ENCODE measurements around the gene KDSR. TPM values are rescaled to one million over a fixed set of nuclear protein-coding genes. Genes with fewer than 3 reads are reported as not detected.

KDSR gene
- polyA plus RNA-seq, 3 donors, result 9.6 to 38.5 (median 29.9) TPM

- no peak for DNase-seq
- peaks cover 56% of the 10 kb centered on the region for H3K4me1 Mint-ChIP-seq
- H3K27ac Mint-ChIP-seq, result peak overlapping the region in 1 of 7 donors; percentile 8
- intact Hi-C loops (cut with micrococcal nuclease), result loop anchor here in 1 of 2 donors (5.0 kb wide), 1 partner anchor 60 kb away; no protein-coding TSS in a partner anchor
- H3K79me2 ChIP-seq (ENCODE audit: insufficient read depth, low read length), result peaks cover 75% of the 10 kb centered on the region
- H2AFZ ChIP-seq (ENCODE audit: insufficient read depth, low read depth, low read length, poor library complexity, severe bottlenecking), result no peak overlapping the region
- H3K4me3 Mint-ChIP-seq, result peak overlapping the region; percentile 91 to 99
- no peak for TF ChIP-seq CTCF (IDR thresholded peaks at IDR 0.05)
- peak overlapping the region; percentile 94 for H3K4me2 ChIP-seq (replicated peaks; ENCODE audit: extremely low read depth, low read length, poor library complexity, severe bottlenecking)
- no peaks in the 10 kb centered on the region for H3K9me3 ChIP-seq (replicated peaks in 1 of 2; ENCODE audit: control insufficient read depth in 1 of 2, insufficient read depth in 1 of 2, low read length in 2 of 2)
- no peaks in the 10 kb centered on the region for H4K20me1 ChIP-seq (ENCODE audit: insufficient read depth, low read length)
- no peaks in the 10 kb centered on the region for H3K27me3 ChIP-seq (ENCODE audit: control insufficient read depth in 2 of 2, insufficient read depth in 2 of 2, low read length in 2 of 2)
- H3K27ac ChIP-seq (ENCODE audit: low read depth in 1 of 2, low read length in 2 of 2), result no peak overlapping the region
- peaks cover 6 to 15% (median 8%) of the 10 kb centered on the region in 3 donors for H3K27me3 Mint-ChIP-seq (ENCODE audit: low read depth in 3 of 3)
- WGBS (ENCODE audit: insufficient coverage), result 61% methylated on average over 2 of the region's 4 CpGs
- peak overlapping the region in 1 of 3 experiments; percentile 89 for H3K4me3 ChIP-seq (replicated peaks in 1 of 3; ENCODE audit: low read depth in 2 of 3, low read length in 3 of 3)
- no peak overlapping the region for H3K9ac ChIP-seq (ENCODE audit: insufficient read depth, low read length, poor library complexity, severe bottlenecking)
- H3K9me3 Mint-ChIP-seq, result no peaks in the 10 kb centered on the region
- peaks cover 0 to 2% of the 10 kb centered on the region in 2 donors for H3K36me3 Mint-ChIP-seq
- H3K36me3 ChIP-seq (replicated peaks in 1 of 2; ENCODE audit: control insufficient read depth in 1 of 2, insufficient read depth in 2 of 2, low read length in 2 of 2), result no peaks in the 10 kb centered on the region
- peaks cover 36 to 48% of the 10 kb centered on the region in 2 donors for H3K4me1 ChIP-seq (ENCODE audit: control insufficient read depth in 1 of 2, insufficient read depth in 2 of 2, low read length in 2 of 2)
Observed at GRCh38 chr18:63316612-63317555, 50.1 kb downstream of the KDSR start.

- Mint-ChIP-seq H3K27me3 (ENCODE audit: low read depth in 3 of 3) (peaks cover 5 to 13% (median 8%) of the 10 kb centered on the region in 3 donors), H3K36me3 (peaks cover 1 to 3% of the 10 kb centered on the region in 2 donors), H3K4me3 (no peak overlapping the region), H3K27ac (no peak overlapping the region), H3K4me1 (peaks cover 55% of the 10 kb centered on the region), H3K9me3 (no peaks in the 10 kb centered on the region)
- H3K36me3 ChIP-seq (replicated peaks in 1 of 2; ENCODE audit: control insufficient read depth in 1 of 2, insufficient read depth in 2 of 2, low read length in 2 of 2), result no peaks in the 10 kb centered on the region
- H3K9me3 ChIP-seq (replicated peaks in 1 of 2; ENCODE audit: control insufficient read depth in 1 of 2, insufficient read depth in 1 of 2, low read length in 2 of 2), result no peaks in the 10 kb centered on the region
- peaks cover 31 to 38% of the 10 kb centered on the region in 2 donors for H3K4me1 ChIP-seq (ENCODE audit: control insufficient read depth in 1 of 2, insufficient read depth in 2 of 2, low read length in 2 of 2)
- TF ChIP-seq CTCF (IDR thresholded peaks at IDR 0.05), result no peak
- H3K4me3 ChIP-seq (replicated peaks in 1 of 3; ENCODE audit: low read depth in 2 of 3, low read length in 3 of 3), result no peak overlapping the region
- intact Hi-C loops (cut with micrococcal nuclease), result loop anchor here in 1 of 2 donors (5.0 kb wide), 1 partner anchor 59 kb away; no protein-coding TSS in a partner anchor
- H3K27ac ChIP-seq (ENCODE audit: low read depth in 1 of 2, low read length in 2 of 2), result no peak overlapping the region
- no peak overlapping the region for H3K9ac ChIP-seq (ENCODE audit: insufficient read depth, low read length, poor library complexity, severe bottlenecking)
- no peaks in the 10 kb centered on the region for H3K27me3 ChIP-seq (ENCODE audit: control insufficient read depth in 2 of 2, insufficient read depth in 2 of 2, low read length in 2 of 2)
- peaks cover 85% of the 10 kb centered on the region for H3K79me2 ChIP-seq (ENCODE audit: insufficient read depth, low read length)
- DNase-seq, result no peak
- H4K20me1 ChIP-seq (ENCODE audit: insufficient read depth, low read length), result no peaks in the 10 kb centered on the region
- H3K4me2 ChIP-seq (replicated peaks; ENCODE audit: extremely low read depth, low read length, poor library complexity, severe bottlenecking), result no peak overlapping the region
- H2AFZ ChIP-seq (ENCODE audit: insufficient read depth, low read depth, low read length, poor library complexity, severe bottlenecking), result no peak overlapping the region
Observed at GRCh38 chr18:63315876-63316275, 51.1 kb downstream of the KDSR start.

Data from CD14-positive monocyte (primary cell).